NCI-H128 (cell line): Measurements from ENCODE around the gene LIPA.
"Not testable (repeated sequence)": the region's sequence is repeated elsewhere in the genome, so short reads cannot be mapped to it uniquely, and the experiment has no call there.

Experiments
- DNase-seq: peaks from one replicate; lab custom pipeline; 2025; ENCODE audit not compliant: unreplicated experiment; lab: John Stamatoyannopoulos, UW

LIPA gene

GRCh38 chr10:89271532-89271931 lies 20.0 kb upstream of the LIPA start:
- DNase-seq, result no peak

GRCh38 chr10:89270153-89270483 lies 18.5 kb upstream of the LIPA start:
- no peak for DNase-seq

DNA sequence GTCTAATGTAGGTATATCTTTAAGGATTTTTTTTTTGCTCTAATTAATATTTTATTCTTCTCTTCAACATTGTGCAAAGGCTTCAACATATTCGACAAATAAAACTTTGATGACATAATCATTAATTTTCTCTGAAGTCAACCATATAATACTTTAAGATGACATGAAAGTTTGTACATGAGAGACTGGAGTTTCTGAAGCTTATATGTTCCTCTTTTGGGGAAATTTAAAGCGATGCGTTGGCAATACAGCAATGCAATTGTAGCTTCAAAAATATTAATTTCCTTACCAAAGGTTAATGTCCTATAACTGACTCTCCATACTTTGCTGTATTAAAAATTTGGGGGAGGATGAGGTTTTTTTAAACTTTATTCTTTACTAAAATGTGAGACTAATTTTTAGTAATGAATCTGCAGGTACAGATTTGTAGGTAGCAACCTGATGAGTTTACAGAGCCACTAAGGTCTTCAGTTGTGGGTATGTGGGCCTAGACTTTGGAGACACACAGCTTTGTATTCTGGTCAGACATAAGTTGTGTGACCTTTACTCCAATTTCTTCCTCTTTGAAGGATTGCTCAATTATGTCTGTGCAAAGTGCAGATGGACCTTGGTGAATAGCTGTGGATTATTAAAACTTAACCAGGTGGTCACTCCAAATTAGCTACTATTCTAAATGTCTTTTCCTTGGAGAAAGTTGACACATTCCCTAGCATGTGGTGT lies 18.0 kb upstream of the LIPA start:
- DNase-seq, result no peak

GRCh38 chr10:89266721-89267453 lies 15.3 kb upstream of the LIPA start:
- no peak for DNase-seq

DNA sequence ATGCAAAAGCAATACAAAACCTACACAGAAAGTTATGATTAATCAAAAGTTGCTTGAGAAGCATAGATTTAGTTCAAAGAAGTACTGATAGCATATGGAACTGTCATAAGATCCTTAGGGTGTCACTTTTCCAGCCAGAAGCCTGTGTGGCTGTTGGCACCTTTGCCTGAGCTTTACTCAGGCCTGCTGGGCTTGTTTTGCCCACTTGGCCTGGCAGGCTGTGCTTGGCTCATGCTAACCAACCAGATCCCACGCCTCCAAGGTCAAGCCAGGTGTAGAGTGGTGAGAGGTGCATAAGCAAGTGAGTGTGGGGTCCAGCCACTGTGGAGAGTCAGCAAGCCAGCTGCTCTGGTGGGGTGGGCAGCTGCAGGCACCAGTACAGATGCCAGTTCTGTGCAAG lies 12.0 kb upstream of the LIPA start:
- no peak for DNase-seq

GRCh38 chr10:89263091-89263490 lies 11.5 kb upstream of the LIPA start:
- no peak for DNase-seq

GRCh38 chr10:89262086-89263051 lies 10.8 kb upstream of the LIPA start:
- DNase-seq, result no peak

DNA sequence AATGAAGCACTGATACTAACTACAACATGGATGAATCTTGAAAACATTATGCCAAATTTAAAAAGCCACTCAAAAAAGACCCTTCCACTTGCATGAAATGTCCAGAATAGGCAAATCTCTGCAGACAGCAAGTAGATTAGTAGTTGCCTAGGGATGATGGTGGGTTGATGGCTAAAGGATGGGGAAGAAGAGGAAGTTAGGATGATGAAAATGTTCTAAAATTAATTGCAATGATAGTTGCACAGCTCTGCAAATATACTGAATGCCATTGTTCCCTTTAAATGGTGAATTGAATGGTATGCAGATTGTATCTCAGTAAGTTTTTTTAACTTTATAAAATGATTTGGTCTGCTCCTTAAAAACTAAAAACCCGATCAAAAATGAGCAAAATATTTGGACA lies 7.3 kb upstream of the LIPA start:
- DNase-seq, result no peak

DNA sequence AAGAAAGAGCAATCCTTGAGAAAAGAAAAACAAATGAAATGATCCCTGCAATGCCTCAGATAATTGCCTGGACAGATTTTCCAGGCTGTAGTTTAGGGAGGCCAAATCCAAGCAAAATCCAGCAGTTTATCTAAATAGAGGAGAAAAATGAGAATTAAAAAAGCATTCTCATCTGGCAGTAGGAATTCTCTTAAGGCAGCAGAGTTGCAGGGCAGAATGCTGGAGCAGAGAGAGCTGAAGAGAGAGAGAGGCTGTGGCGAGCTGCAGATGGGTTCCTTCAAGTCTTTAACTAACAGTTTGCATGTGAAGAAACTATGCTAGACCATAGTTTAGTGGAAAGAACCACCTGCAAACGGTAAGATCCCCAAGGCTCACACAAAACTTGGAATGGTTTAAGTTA lies 6.0 kb upstream of the LIPA start:
- DNase-seq, result no peak

DNA sequence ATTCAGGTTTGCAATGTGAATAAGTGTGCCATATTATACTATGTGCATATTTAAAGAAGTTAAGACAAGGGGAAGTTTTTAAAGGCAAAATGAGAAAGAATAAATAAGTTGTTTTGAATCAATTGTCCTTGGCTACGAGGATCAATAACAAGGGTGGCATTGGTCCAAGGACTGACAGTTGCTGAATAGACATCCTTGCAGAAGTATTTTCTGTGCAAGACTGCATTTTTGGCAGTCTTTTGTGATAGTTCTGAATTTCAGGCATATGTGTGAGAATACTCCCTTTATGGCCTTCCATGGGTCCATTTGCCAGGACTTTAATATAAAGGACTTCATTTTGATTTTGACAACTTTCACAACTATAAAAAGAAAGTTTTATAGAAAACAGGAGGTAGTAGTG lies 5.4 kb upstream of the LIPA start:
- DNase-seq, result no peak

- DNase-seq, result no peak
Measured at GRCh38 chr10:89256340-89256739, 4.8 kb upstream of the LIPA start.

GRCh38 chr10:89255793-89256192 lies 4.2 kb upstream of the LIPA start:
- no peak for DNase-seq

- not testable (repeated sequence) for DNase-seq
Measured at GRCh38 chr10:89255091-89255579, 3.6 kb upstream of the LIPA start.

- no peak for DNase-seq
Measured at GRCh38 chr10:89252225-89252585, 630 bp upstream of the LIPA start.

DNA sequence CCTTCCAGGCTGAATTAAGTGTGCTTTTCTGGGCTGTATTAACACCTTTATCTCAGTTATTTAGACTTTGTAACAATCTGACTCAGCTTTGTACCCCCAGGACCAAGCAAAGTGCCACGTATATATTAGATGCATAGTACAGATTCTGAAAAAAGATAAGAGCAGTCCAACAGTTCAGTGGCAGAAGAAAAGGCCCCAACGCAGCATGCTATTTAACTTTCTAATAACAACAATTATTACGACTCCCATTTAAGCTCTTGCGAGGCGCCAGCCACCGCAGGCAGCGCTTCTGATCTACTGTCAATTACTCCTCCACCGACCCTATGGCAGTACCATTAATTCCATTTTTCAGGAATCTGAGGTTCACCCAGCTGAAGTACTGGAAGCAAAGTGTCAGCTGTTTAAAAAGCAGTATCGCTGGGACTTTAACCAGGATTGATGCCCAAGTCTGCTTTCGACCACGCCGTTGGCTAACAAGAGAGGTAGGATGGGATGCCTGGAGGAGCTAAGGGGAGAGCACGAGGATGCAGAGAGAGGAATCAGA lies 638 bp downstream of the LIPA start:
- no peak for DNase-seq

GRCh38 chr10:89248990-89249389 lies 2.6 kb downstream of the LIPA start:
- no peak for DNase-seq

DNA sequence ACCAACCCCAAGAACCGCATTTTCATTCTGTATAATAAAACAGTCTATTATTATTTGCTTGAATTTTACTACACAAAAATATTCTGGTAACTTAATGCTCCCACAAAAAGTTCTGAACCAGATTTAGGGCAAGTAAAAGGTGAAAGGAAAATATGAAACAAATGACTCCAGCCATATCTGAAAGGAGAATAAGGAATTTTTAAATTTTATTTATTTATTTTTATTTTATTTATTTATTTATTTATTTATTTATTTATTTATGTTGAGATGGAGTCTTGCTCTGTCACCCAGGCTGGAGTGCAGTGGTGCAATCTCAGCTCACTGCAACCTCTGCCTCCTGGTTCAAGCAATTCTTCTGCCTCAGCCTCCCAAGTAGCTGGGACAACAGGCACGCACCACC lies 4.0 kb downstream of the LIPA start:
- not testable (repeated sequence) for DNase-seq

- DNase-seq, result no peak
Measured at GRCh38 chr10:89245802-89246201, 5.8 kb downstream of the LIPA start.

GRCh38 chr10:89242840-89243568 lies 8.6 kb downstream of the LIPA start:
- no peak for DNase-seq

DNA sequence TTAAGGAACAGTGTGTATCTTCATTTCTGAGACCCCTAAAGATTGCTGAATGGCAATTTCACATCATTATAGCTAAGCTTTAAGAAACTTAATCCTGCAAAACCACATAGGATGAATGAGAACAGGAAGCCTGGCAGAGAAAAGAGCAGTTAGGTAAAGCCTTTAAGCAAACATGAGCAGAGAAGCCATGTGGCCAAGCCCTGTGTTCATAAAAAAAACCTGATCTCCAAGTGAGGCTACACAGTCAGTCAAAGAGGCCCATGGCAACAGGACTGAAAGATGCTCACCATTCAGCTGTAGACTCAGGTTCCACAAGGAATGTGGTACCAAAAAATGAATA lies 9.3 kb downstream of the LIPA start:
- DNase-seq, result no peak
